Measurements from ENCODE around the gene SSH2.

SSH2 gene

DNA sequence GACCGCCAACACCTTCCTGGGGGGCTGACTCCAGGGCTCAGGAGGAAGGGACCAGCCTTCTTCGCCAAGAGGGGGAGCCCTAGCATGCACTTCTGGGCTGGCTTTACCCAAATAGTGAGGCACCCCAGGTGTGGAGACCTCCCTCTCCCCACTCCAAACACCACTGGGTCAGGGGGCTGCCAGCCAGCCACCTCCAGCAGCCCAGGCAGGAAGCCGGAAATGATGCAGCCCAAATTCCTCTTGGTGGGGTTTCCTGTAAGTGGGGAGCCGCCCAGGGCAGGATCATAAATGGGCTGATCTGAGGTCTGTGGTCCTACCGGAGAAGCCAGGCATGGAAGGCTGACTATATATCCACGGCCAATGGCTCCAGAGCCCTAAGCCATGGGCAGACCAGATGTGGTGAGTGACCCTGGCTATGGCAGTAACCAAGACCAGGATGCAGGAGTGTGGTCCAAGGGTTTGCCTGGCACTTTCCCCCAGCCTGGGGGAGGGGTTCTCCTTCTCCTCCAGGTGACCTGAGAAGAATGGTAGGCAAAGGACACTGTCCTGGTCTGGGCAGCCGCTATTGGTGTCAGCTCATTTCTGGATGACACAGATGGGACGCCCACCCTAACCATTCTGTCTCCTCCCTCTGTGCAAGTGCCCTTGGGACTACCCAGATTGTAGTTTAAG lies 344.8 kb downstream of the SSH2 start:
- DNase-seq, result no peak

DNA sequence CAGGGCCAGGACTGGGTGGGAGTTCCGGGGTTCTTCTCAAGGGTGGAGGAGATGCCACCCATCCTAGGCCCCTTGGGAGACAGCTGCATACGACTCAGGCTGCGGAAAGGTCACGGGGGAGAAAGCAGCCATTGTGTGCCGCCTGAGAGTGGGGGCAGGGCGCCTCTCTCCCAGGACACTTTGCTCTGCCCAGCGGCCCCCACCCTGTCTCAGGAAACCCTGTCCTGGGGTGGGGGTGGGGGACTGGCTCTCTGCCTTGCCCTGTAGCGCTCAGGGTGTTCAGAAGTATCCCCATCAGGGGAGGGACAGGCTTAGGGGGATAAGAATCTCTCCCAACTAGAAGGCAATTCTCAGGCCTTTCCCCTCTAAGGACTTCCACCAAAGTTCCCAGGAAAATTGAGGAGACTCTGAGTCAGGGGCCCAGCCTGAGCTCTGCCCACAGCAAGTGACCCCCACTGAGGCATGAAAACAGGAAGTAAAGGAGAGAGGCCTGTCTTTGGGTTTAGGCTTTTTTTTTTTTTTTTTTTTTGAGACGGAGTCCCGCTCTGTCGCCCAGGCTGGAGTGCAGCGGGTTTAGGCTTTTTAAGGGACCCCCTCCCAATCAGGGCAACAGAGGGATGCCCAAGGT lies 345.5 kb downstream of the SSH2 start:
- DNase-seq, result no peak

- no peak for DNase-seq
These were observed 346.4 kb downstream of the SSH2 start for GRCh38 chr17:29583324-29584248.

DNA sequence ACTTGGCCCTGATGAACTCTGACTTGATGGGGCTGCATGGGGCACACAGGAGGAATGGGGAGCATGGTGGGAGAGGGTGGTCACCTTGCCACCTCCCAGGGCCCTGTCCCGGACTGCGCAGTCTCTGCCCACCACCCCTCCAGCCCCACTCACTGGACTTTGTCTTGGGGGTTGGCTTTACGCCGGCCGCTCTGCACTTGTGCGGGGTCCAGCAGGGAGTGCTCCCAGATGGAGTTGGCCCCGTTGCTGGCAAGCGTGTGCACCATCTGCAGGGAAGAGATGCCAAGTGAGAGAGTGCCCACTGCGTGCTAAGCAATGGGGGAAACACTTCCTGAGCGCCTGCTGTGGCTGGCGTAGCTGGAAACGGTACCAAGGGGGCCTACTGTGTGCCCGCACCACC lies 347.3 kb downstream of the SSH2 start:
- DNase-seq, result no peak

DNA sequence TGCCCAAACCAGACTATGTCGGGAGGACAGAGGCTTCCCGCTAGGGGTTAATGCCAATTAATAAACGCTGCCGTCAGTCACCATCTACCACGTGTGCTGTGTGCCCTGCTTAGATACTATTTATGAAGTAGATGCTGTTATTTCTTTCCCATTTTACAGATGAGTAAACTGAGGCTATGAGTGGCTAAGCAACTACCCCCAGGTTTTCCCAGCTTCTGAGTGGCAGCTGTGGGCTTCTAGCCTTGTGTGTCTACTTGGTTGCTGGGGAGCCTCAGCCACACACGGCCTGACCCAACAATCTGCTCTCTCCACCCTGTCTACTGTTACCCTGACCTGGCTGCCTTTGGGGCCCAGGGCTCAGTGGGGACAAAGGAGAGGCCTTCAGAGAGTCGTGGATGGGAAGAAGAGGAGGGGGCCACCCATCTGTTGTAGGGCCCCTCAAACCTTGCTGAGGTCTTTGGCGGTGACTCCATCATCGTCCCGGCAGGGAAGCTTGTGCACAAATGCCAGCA lies 347.7 kb downstream of the SSH2 start:
- DNase-seq, result no peak

DNA sequence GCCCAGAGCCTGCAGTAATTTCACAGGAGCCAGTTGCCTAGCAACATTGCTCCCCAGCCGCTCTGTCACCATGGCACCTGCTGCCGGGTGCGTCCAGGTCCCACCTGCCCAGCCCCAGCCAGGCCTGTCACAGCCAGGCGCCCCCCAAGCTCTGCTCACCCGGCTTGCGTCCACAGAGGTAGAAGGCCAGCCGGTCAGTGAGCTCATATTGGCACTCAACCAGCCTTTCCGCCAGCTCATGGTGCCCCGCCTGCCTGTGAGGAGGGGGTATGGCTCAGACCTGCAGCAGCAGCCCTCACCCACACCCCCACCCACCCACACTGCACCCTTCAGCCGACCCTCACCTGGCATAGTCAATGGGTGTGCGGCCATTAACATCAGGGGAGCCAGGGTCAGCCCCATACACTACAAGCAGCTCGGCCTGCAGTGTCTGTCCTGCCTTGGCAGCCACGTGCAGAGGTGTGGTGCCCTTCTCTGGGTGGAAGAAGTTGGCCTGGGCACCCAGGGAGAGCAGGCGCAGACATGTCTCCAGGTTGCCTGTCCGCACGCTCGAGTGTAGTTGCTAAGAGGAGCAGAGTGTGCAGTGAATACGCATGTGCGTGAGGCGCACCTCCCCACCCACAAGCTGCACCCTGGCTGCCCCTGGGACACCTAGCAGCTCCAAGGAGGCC lies 348.3 kb downstream of the SSH2 start:
- DNase-seq, result no peak

DNA sequence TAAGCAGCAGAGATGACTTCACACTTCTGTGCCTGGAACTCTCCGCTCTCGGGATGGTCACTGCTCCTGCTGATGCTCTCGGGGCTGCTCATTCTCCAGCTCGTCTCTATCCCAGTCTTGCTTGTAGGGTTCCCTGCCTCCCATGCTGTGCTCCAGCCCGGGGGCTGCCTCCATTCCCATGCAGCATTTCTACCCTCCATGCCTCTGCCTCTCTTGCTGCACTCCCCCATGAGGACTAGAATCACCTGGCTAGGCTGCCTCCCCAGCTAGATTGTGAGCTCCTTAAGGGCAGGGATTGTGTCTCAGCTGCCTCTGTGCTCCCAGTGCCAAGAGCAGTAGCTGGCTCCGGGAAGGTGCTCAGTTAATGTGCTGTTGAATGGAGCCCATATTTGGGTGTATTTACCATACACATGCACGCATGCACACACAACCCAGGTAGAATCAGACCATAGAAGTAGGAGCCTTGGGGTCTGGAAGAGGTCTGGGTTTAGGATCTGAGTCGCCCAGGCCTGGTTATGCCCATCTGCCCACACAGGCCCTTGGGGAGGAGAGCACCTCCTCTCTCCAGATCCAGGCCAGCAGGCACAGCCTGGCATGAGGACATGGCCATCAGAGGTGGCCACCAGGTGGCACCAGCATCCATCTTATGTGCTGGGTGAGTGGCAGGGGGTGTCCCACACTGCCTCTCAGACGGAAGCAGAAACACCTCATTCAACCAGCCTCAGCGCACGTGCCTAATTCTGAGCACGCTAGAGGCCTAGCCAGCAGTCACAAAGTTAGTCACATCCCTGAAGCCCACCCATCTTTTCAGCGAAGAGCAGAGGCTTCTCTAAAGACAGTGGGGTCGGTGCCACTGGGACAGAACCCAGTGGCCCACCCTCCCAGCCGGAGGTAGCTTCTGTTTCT lies 349.9 kb downstream of the SSH2 start:
- DNase-seq, result no peak

DNA sequence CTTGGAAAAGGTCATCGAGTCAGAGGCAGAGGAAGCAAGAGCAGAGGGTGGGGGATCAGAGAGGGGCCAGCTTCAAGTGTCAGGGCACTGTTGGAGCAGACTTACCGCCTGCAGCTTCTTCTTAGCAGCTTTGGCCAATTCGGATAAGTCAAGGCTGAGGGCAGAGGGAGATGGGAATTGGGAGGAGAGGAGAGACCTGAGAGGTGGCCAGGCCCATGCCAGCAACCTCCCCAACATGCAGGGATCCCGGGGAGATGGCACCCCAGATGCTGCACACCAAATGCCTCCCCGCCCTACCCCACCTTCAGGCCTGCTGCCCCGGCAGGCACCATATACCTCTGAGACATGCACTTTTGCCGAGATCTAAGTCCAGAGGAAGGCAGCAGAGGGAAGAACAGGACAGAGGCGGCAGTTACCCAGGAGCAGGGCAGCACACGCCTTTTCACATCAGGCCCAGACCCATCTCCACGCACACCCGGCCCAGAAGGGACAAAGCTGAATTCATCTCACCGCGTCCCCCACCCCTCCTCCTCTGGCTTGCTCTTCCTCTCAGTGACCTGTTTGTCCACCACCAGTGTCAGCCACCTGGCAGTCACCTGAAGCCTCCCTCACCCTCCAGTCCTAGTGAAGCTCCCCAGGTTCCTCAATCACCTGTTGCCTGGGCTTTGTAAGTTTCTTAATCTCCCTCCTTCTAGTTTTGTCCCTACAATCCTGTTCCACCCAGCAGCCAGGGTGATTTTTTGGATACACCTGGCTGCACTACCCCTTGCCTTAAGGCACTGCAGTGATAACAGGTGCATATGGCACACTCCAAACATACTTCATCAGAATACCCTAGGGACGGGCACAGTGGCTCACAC lies 351.2 kb downstream of the SSH2 start:
- no peak for DNase-seq

GRCh38 chr17:29577385-29578211 lies 352.4 kb downstream of the SSH2 start:
- no peak for DNase-seq

GRCh38 chr17:29577001-29577370 lies 353.0 kb downstream of the SSH2 start:
- no peak for DNase-seq

GRCh38 chr17:29576214-29577000 lies 353.6 kb downstream of the SSH2 start:
- no peak for DNase-seq

All from SIG-M5 (cell line).